Stimulated activated CD8-positive, alpha-beta memory T cell treated with anti-CD3 and anti-CD28 coated beads, Interleukin-4, amount 100 ng/mL, for 1 hour (primary cell): ENCODE measurements around the gene NDUFS8.
A peak's percentile ranks its signal among the peaks of the same experiment; 100 is the strongest.

Source experiments
- DNase-seq, 2 donors: peaks; one replicate each; pipeline ENCODE4 v3.0.0-alpha.2; 2020; ENCODE audit warnings: low read depth in 2 of 2, low spot score in 1 of 2

The NDUFS8 gene

GRCh38 chr11:68002938-68003845 is 27.3 kb upstream of the NDUFS8 start:
- peak in 1 of 2 donors; percentile 23 for DNase-seq

- peak; percentile 37 to 52 for DNase-seq
Measured at GRCh38 chr11:68003846-68004550, 26.5 kb upstream of the NDUFS8 start, which contains the start of gene UNC93B1. TSS of gene UNC93B1 (minus strand) at chr11:68004097. CDS start at chr11:68004043, 54 bp downstream.

GRCh38 chr11:68004551-68005335 is 25.7 kb upstream of the NDUFS8 start:
- no peak for DNase-seq

DNA sequence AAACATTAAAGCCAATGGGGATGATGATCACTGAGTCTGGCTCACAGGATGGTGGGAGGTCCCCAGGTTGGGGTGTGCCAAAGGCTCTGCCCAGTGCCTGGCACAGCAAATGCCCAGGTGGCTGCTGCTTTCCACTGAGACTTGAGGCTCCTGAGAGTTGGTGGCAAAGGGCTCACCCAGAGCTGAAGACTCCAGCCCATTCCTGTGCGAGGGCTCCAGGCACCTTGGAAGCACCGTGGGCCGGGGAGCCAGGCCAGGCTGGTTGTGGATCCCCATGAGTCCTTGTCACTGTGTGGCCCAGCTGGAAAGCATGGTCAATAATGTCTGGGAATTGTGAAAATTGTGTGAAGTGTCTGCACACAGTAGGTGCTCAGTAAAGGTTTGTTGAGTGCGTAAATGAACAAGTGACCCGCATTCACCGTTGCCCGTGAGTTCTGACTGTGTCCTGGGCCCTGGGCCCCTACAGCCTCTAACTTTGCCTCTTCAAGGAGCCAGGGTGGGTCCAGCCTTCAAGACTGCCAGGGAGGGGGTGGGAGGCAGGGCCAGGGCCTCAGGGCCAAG is 23.8 kb upstream of the NDUFS8 start:
- DNase-seq, result no peak

DNA sequence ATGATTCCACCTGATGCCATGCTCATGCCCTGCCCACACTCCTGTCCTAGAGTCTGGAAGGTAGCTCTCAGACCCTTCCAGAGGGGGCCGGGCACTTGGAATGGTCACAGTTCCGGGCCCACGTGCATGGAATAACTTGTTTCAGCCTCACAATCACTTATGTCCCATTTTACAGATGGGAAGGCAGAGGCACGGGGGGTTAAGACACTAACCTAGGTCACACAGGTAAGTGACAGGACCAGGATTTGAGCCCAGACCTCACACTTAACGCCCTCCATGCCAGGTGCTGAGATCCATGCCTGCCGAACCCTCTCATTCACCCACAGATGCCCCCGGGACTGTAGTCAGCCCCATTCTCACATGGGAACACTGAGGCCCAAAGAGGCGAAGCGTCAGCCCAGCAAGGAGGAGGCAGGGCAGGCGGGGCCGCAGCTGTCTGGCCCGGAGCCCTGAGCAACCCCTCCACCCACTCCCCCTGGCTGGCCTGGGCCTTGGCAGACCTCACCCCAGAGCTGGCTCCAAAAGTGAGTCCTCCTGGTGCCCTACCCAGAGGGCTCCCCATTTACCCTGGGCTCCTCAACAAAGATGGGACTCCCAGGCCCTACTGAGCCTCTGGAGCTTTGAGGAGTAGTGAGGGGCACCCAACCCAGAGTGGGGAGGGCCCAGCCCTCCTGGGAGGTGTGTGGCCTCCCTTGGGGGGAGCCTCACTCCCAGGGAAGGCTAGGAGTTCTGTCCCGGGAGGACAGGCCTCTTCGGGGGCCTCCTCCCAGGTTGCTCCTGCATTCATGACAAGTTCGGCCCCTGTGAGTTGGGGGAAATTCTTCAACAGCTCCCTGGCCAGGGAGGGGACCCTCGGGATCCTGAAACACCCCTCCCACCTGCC is 22.7 kb upstream of the NDUFS8 start:
- DNase-seq, result no peak

DNA sequence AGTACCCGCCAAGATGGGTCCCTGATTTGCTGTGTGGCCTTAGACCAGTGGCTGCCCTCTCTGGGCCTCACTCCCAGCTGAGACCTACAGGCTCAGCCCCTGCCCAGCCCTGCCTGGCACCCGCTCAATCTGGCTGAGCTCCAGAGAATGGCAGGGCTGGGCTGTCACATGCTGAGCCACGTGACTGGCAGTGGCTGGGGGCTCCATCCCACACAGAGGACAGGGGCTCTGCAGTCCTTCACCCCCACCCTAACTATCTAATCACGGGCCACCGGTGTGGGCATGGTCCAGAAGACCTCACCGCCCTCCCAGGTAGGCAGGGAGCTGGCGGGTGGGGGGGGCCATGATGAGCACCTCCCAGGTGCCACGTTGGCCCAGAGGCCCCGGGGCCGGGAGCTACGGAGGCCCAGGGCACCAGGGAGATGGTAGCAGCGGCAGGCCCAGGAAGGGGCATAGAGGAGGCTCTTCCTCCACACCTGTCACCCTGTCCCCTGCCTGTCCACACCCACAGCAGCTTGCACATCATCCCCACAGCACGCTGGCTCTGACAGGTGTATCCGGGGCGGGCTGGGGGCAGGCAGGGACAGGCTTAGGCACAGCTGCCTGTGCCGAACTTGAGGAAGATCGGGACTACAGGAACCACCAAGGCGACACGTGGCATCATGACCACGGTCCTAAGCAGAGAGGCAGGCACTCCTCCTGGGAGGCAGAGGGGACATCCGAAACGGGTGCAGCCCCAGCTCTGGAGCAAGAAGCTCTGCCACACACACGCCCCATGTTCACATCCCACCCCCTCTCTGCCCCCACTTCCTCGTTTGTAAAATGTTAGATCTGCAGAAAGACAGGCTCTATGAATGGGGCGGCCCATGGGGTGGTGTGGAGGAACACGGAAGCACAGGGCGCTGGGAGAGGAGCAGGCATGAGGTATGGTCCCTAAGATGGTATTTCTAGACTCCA is 21.8 kb upstream of the NDUFS8 start:
- no peak for DNase-seq

DNA sequence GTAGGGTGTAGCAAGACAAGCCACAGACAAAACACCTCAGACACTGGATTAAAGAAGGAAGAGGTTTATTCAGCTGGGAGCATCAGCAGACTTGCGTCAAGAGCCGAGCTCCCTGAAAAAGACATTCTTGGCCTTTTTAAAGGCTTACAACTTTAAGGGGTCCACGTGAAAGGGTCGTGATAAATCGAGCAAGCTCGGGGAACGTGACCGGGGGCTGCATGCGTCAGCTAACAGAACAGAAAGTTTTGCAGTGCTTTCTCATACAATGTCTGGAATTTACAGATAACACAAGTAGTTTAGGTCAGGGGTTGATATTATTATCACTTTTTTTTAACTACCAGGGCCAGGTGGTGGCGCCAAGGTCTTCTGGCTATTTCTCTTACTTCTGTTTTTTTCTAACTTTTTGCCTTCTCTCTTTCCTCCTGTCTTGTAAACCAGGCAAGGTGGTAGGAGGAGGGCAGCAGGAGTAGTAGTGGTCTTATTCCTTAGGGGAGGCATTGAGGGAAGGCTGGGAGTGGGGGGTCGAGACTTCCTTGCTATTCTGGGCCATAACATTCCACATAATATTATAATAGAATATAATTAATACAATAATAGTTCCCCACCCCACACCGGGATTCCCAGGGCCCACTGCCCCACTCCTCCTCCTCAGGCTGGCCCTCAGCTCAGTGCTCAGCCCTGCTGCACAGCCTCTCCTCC is 20.9 kb upstream of the NDUFS8 start:
- no peak for DNase-seq

GRCh38 chr11:68010090-68011041 is 20.1 kb upstream of the NDUFS8 start, which contains the start of gene ALDH3B1:
TSS of gene ALDH3B1 (plus strand) at chr11:68010327. CDS start at chr11:68015298, 4,971 bp downstream.
- no peak for DNase-seq

DNA sequence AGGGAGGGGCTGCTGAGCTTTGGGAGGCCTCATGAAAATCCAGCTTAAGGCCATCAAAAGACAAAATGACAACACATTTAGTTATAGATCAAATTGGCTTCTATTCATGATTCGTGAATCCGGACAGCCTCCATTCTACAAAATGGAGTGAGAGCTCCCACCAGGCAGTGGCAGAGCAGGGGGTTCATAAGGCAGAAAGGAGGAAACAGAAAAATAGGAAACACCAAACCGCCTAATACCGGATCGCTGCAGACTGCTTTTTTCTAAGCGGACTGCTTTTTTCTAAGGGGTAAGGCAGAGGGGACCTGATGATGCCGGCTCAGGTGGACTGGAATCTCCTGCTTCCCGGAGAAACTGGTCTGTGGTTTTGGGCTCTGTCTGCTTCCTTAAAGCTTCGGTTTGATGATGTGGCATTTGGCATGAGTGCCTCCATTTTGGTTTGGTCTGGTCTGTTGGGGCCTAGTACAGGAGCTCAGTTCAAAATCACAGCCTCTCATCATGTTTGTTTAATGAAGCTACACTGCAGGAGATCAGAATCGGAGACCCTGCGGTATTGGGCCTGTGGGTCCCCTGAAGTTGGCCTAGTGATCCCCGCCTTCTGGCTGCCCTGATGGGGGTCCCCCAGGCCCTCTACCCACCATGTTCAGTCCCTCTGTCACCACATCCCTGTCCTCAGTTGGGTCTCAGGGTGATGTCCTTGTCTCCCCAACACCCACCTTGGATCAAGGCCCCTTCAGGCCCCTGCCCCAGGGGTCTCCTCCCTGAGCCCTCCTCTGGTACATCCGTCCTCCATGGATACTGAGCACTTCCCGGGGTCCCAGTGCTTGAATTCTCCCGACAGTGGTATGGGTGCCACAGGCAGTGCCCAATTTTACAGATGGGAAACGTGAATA is 19.2 kb upstream of the NDUFS8 start:
- DNase-seq, result no peak

GRCh38 chr11:68012044-68012842 is 18.2 kb upstream of the NDUFS8 start:
- DNase-seq, result no peak

DNA sequence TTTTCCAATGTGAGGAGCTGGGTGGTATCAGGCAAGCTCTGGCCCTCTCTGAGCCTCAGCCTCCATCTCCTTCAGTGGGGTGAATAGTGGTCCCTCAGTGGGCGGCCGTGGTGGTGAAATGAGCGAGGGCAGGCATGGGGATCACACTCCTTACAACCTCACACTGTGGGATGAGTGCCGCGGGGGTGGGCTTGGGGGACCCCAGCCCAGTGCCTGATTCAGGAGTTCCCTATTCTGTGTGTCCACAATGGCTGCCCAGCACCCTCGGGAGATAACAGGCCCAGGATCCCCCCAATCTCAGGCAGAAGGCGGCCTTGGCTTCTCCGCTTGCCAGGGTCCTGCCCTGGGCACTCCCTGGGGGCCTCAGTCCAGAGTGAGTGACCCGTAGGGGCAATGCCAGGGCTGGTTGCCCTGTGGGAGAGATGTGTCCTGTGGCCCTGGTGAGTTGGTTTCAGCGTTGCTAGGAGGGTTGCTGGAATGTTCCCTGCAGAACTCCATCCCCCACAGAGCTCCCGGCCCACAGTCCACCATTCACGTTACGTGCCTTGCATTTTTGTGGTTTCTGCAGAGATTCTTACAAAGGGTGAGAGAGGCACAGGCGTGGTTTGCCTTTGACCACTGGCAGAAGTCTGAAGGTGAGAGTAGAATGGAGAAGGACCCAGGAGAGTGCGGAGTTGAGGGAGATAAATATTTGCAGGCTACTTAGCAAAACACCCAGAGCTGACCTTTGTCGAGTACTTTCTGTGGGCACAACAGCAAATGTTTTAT is 17.5 kb upstream of the NDUFS8 start:
- no peak for DNase-seq

GRCh38 chr11:68013611-68014156 is 16.8 kb upstream of the NDUFS8 start:
- no peak for DNase-seq

- no peak for DNase-seq
Measured at GRCh38 chr11:68014157-68014946, 16.1 kb upstream of the NDUFS8 start.
